H7 (cell line): Measurements from ENCODE around the gene CCDC106. TPM values are rescaled to one million over a fixed set of nuclear protein-coding genes. Genes with fewer than 3 reads are reported as not detected.
A peak's percentile ranks its signal among the peaks of the same experiment; 100 is the strongest.

ENCODE experiments used
- DNase-seq: peaks from one replicate; pipeline ENCODE4 v3.0.0; 2012
- H3K27me3 ChIP-seq: 2 replicates; pipeline ENCODE4 v1.6.0; 2011; ENCODE audit warnings: mild to moderate bottlenecking, low read length; ENCODE audit not compliant: control insufficient read depth, insufficient read depth
- H3K36me3 ChIP-seq: replicated peaks from 2 replicates; pipeline ENCODE4 v1.5.1; 2011; ENCODE audit warnings: low read length; ENCODE audit not compliant: control insufficient read depth, insufficient read depth
- H3K4me3 ChIP-seq: 2 replicates; pipeline ENCODE4 v1.5.1; 2011; ENCODE audit warnings: low read depth, mild to moderate bottlenecking, control low read depth, low read length, moderate library complexity; ENCODE audit not compliant: insufficient read depth
- total RNA-seq: library from RNA; depleted of rRNA; stranded (reverse); fragments of >200 nt; shearing (Covaris generic); gene quantifications from 2 replicates; pipeline ENCODE4 v1.2.3, GENCODE V29; 2014

CCDC106 gene
- total RNA-seq, 1 experiment from 2014 or later, result 13.2 TPM

- Histone ChIP-seq H3K36me3 (peaks cover 33% of the 10 kb centered on the region), H3K4me3 (no peak overlapping the region), H3K27me3 (no peaks in the 10 kb centered on the region)
- DNase-seq, result no peak
Observed at GRCh38 chr19:55658846-55659459, 10.9 kb downstream of the CCDC106 start.

GRCh38 chr19:55659822-55660221 lies 11.8 kb downstream of the CCDC106 start:
- Histone ChIP-seq H3K27me3 (no peaks in the 10 kb centered on the region), H3K36me3 (peaks cover 39% of the 10 kb centered on the region), H3K4me3 (no peak overlapping the region)
- DNase-seq, result no peak

- DNase-seq, result no peak
- Histone ChIP-seq H3K36me3 (peaks cover 42% of the 10 kb centered on the region), H3K27me3 (no peaks in the 10 kb centered on the region), H3K4me3 (no peak overlapping the region)
Observed at GRCh38 chr19:55660404-55660803, 12.4 kb downstream of the CCDC106 start.

GRCh38 chr19:55660991-55661390 lies 13.0 kb downstream of the CCDC106 start:
- Histone ChIP-seq H3K36me3 (peaks cover 44% of the 10 kb centered on the region), H3K27me3 (no peaks in the 10 kb centered on the region)
- DNase-seq, result no peak

GRCh38 chr19:55661826-55662225 lies 13.8 kb downstream of the CCDC106 start:
- Histone ChIP-seq H3K27me3 (no peaks in the 10 kb centered on the region), H3K4me3 (no peak overlapping the region), H3K36me3 (peaks cover 53% of the 10 kb centered on the region)
- DNase-seq, result no peak

More at GRCh38 chr19:55660991-55661390, 13.0 kb downstream of the CCDC106 start:
- no peak overlapping the region for H3K4me3 ChIP-seq

- Histone ChIP-seq H3K36me3 (peaks cover 65% of the 10 kb centered on the region), H3K4me3 (no peak overlapping the region), H3K27me3 (no peaks in the 10 kb centered on the region)
- no peak for DNase-seq
Observed at GRCh38 chr19:55663846-55664536, 16.0 kb downstream of the CCDC106 start.

- Histone ChIP-seq H3K27me3 (no peaks in the 10 kb centered on the region), H3K36me3 (peaks cover 63% of the 10 kb centered on the region), H3K4me3 (no peak overlapping the region)
- DNase-seq, result no peak
Observed at GRCh38 chr19:55666343-55667005, 18.5 kb downstream of the CCDC106 start.

- Histone ChIP-seq H3K4me3 (no peak overlapping the region), H3K36me3 (peaks cover 59% of the 10 kb centered on the region), H3K27me3 (no peaks in the 10 kb centered on the region)
- no peak for DNase-seq
Observed at GRCh38 chr19:55667006-55667381, 19.0 kb downstream of the CCDC106 start.

- Histone ChIP-seq H3K4me3 (no peak overlapping the region), H3K36me3 (peaks cover 56% of the 10 kb centered on the region), H3K27me3 (no peaks in the 10 kb centered on the region)
- DNase-seq, result no peak
Observed at GRCh38 chr19:55667511-55667910, 19.5 kb downstream of the CCDC106 start.

GRCh38 chr19:55667958-55668357 lies 19.9 kb downstream of the CCDC106 start:
- Histone ChIP-seq H3K36me3 (peaks cover 52% of the 10 kb centered on the region), H3K4me3 (no peak overlapping the region), H3K27me3 (no peaks in the 10 kb centered on the region)
- no peak for DNase-seq

GRCh38 chr19:55668603-55669348 lies 20.8 kb downstream of the CCDC106 start:
- Histone ChIP-seq H3K27me3 (no peaks in the 10 kb centered on the region), H3K36me3 (peaks cover 44% of the 10 kb centered on the region), H3K4me3 (no peak overlapping the region)
- no peak for DNase-seq

- no peak overlapping the region for H3K4me3 ChIP-seq
- peaks cover 36% of the 10 kb centered on the region for H3K36me3 ChIP-seq
- H3K27me3 ChIP-seq, result no peaks in the 10 kb centered on the region
- DNase-seq, result no peak
Observed at GRCh38 chr19:55669418-55670279, 21.6 kb downstream of the CCDC106 start.

GRCh38 chr19:55670280-55671053 lies 22.5 kb downstream of the CCDC106 start:
- peak; percentile 80 for DNase-seq

More at GRCh38 chr19:55670280-55671053, 22.5 kb downstream of the CCDC106 start:
- H3K4me3 ChIP-seq, result no peak overlapping the region
- H3K36me3 ChIP-seq, result peaks cover 33% of the 10 kb centered on the region
- H3K27me3 ChIP-seq, result no peaks in the 10 kb centered on the region
